ENCODE measurements around the gene SOCS3.

DNA sequence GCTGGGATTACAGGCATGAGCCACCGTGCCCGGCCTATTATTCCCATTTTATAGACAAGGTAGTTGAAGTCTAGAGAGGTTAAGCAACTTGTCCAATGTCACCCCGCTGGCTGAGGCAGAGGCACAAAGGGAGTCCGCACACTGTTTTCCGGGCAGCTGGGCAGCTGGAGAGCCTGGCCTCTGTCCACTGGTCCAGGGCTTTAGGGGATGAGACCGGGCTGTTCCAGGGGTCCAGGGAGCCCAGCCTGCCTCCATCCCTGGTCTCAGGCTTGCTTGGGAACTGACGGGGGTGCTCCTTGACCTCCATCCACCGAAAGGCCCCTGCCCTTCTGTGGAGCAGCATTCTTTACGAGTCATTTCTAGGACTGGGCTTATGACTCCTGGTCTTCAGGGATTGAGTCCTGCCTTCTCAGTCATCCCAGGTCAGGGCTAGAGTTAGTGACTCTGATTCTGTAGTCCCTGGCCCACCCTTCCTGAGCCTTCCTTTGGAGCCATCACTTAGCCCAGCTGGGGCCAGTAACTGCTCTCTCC, 37.5 kb downstream of the SOCS3 start:
- TF ChIP-seq CTCF (IDR thresholded peaks at IDR 0.05): no peak
- no peak for TF ChIP-seq POLR2A (IDR thresholded peaks at IDR 0.05)

Measured in tibial nerve (tissue), 3 donors.